ENCODE measurements around the gene OPCML.

The OPCML gene

GRCh38 chr11:132448334-132448995 lies 1083.8 kb downstream of the OPCML start:
- DNase-seq, result no peak

GRCh38 chr11:132447761-132448160 lies 1084.5 kb downstream of the OPCML start:
- DNase-seq, result no peak

- DNase-seq, result no peak
Observed at GRCh38 chr11:132445859-132446291, 1086.4 kb downstream of the OPCML start.

- no peak for DNase-seq
Observed at GRCh38 chr11:132444911-132445310, 1087.4 kb downstream of the OPCML start.

- no peak for DNase-seq
Observed at GRCh38 chr11:132439711-132440255, 1092.5 kb downstream of the OPCML start.

- DNase-seq, result no peak
Observed at GRCh38 chr11:132438418-132438817, 1093.9 kb downstream of the OPCML start.

GRCh38 chr11:132430429-132431062 lies 1101.8 kb downstream of the OPCML start:
- DNase-seq, result no peak

- no peak for DNase-seq
Observed at GRCh38 chr11:132429685-132430084, 1102.6 kb downstream of the OPCML start.

- no peak for DNase-seq
Observed at GRCh38 chr11:132427611-132428010, 1104.7 kb downstream of the OPCML start.

GRCh38 chr11:132424433-132424832 lies 1107.9 kb downstream of the OPCML start:
- no peak for DNase-seq

- DNase-seq, result no peak
Observed at GRCh38 chr11:132423266-132423665, 1109.0 kb downstream of the OPCML start.

- no peak for DNase-seq
Observed at GRCh38 chr11:132422722-132423121, 1109.6 kb downstream of the OPCML start.

GRCh38 chr11:132421555-132421954 lies 1110.7 kb downstream of the OPCML start:
- DNase-seq, result no peak

GRCh38 chr11:132414451-132414850 lies 1117.8 kb downstream of the OPCML start:
- no peak for DNase-seq

- no peak for DNase-seq
Observed at GRCh38 chr11:132410383-132410782, 1121.9 kb downstream of the OPCML start.

GRCh38 chr11:132409573-132410355 lies 1122.5 kb downstream of the OPCML start:
- DNase-seq, result no peak

- no peak for DNase-seq
Observed at GRCh38 chr11:132408877-132409276, 1123.4 kb downstream of the OPCML start.

GRCh38 chr11:132405728-132406127 lies 1126.6 kb downstream of the OPCML start:
- no peak for DNase-seq

GRCh38 chr11:132402071-132402684 lies 1130.1 kb downstream of the OPCML start:
- DNase-seq, result peak in 1 of 2 donors; percentile 1

GRCh38 chr11:132396318-132396717 lies 1136.0 kb downstream of the OPCML start:
- DNase-seq, result no peak

- no peak for DNase-seq
Observed at GRCh38 chr11:132395434-132395833, 1136.9 kb downstream of the OPCML start.

- no peak for DNase-seq
Observed at GRCh38 chr11:132379540-132379939, 1152.8 kb downstream of the OPCML start.
